GM12878 (cell line): ENCODE measurements around the gene VCL. TPM values are rescaled to one million over a fixed set of nuclear protein-coding genes. Genes with fewer than 3 reads are reported as not detected.

Experiments
- BCL11A ChIP-seq: IDR thresholded peaks from 2 replicates; pipeline ENCODE4 v1.6.1; 2011; ENCODE audit warnings: low read depth, low read length
- CREM ChIP-seq: IDR thresholded peaks from 2 replicates; pipeline ENCODE4 v1.6.1; 2014; ENCODE audit warnings: antibody characterized with exemption, low read depth
- NR2C2 ChIP-seq: IDR thresholded peaks from 2 replicates; pipeline ENCODE4 v1.6.1; 2011; ENCODE audit warnings: borderline replicate concordance, low read depth; ENCODE audit not compliant: control insufficient read depth, insufficient read length
- RUNX3 ChIP-seq: IDR thresholded peaks from 2 replicates; pipeline ENCODE4 v1.6.1; 2012; ENCODE audit warnings: low read length, inconsistent platforms
- SKIL ChIP-seq: fragments of 450-650 bp; IDR thresholded peaks from 2 replicates; pipeline ENCODE4 v1.6.1; 2017; ENCODE audit warnings: mild to moderate bottlenecking, low read depth, inconsistent platforms; ENCODE audit not compliant: poor library complexity, severe bottlenecking
- TCF7 ChIP-seq: IDR thresholded peaks from 2 replicates; pipeline ENCODE4 v1.6.1; 2014; ENCODE audit warnings: antibody characterized with exemption, borderline replicate concordance
- ZBTB40 ChIP-seq: fragments of 450-650 bp; IDR thresholded peaks from 2 replicates; pipeline ENCODE4 v1.6.1; 2016; ENCODE audit warnings: mild to moderate bottlenecking, moderate library complexity, borderline replicate concordance
- polyA plus RNA-seq, 11 experiments: library from polyadenylated mRNA; depleted of rRNA in 4 of 11; unstranded in 6 of 11; stranded (reverse) in 5 of 11; fragments of >200 nt; fragmentation: Nextera tagmentation in 4 of 11; fragmentation: Illumina TruSeq in 1 of 11; extraction: Ambion mirVana in 4 of 11; extraction: Trizol in 1 of 11; gene quantifications; 1 replicate in 1 of 11; 2 replicates in 10 of 11; pipeline versions ENCODE4 v1.2.1 to v1.2.3, GENCODE V29; 2011 to 2016; ENCODE audit warnings: inconsistent platforms in 2 of 11, missing spikeins in 2 of 11, low read depth in 1 of 11
- total RNA-seq, 4 experiments: library from RNA; depleted of rRNA in 3 of 4; stranded (reverse); fragments of >200 nt in 3 of 4; fragmentation: Illumina TruSeq in 1 of 4; extraction: Trizol in 1 of 4; gene quantifications; 2 replicates each; pipeline versions ENCODE4 v1.2.1 to v1.2.3, GENCODE V29; 2013 to 2021

Gene VCL
- total and polyA plus RNA-seq, 10 of the 15 experiments (the other 5 are each of a cell fraction or from before 2014, with no cell fraction given): 6.7 to 54.6 (median 24.3) TPM

- TF ChIP-seq ZBTB40 (peak; percentile 66; the same call in 1 of the 2 replicates), BCL11A (peak; percentile 27; the same call in 1 of the 2 replicates), NR2C2 (no peak), TCF7 (peak; percentile 54), CREM (peak; percentile 60; the same call in 1 of the 2 replicates), RUNX3 (peak; percentile 96), SKIL (peak; percentile 50)
Observed at GRCh38 chr10:74056050-74056818, 58.3 kb downstream of the VCL start (continued).
